PC-3 (cell line): ENCODE data around the gene TMEM127. TPM values are rescaled to one million over a fixed set of nuclear protein-coding genes. Genes with fewer than 3 reads are reported as not detected.

Source experiments
- ATAC-seq: fragments of 200-7000 bp; cut with Tn5 transposase; 2 replicates; pipeline ENCODE4 v1.9.1; 2020; ENCODE audit warnings: mild to moderate bottlenecking, moderate library complexity
- BruUV-seq: library from RNA; stranded (reverse); fragments of 400-500 nt; replicated peaks from 2 replicates; lab custom pipeline; 2021; lab: Mats Ljungman, UMichigan
- CTCF ChIA-PET: fragments of 300-600 bp; sonication (Branson Sonifier 250); formaldehyde crosslinking; loops from one replicate; lab custom pipeline; 2022; ENCODE audit warnings: antibody characterized with exemption; lab: Charles Lee
- POLR2A ChIA-PET: fragments of 300-600 bp; sonication (Branson Sonifier 250); formaldehyde crosslinking; loops from one replicate; lab custom pipeline; 2022; ENCODE audit warnings: antibody characterized with exemption; ENCODE audit not compliant: unreplicated experiment; lab: Charles Lee
- DNase-seq: peaks from one replicate; pipeline ENCODE4 v3.0.0-alpha.2; 2015
- H2AFZ ChIP-seq: fragments of 300-600 bp; sonication (generic); 2 replicates; pipeline ENCODE4 v1.6.0; 2016; ENCODE audit warnings: antibody characterized with exemption, low read length
- H3F3A ChIP-seq: fragments of 300-600 bp; sonication (generic); one replicate; pipeline ENCODE4 v1.6.0; 2017; ENCODE audit warnings: antibody characterized with exemption, low read length, control low read depth, mild to moderate bottlenecking; ENCODE audit not compliant: unreplicated experiment
- H3K27ac ChIP-seq: fragments of 300-600 bp; sonication (generic); 2 replicates; pipeline ENCODE4 v1.5.1; 2016; ENCODE audit warnings: mild to moderate bottlenecking, low read length
- H3K27me3 ChIP-seq: fragments of 300-600 bp; sonication (generic); 2 replicates; pipeline ENCODE4 v1.6.1; 2016; ENCODE audit warnings: low read length, mixed read lengths
- H3K36me3 ChIP-seq: fragments of 300-600 bp; sonication (generic); 2 replicates; pipeline ENCODE4 v1.6.1; 2016; ENCODE audit warnings: low read depth, mixed run types, low read length, mixed read lengths
- H3K4me1 ChIP-seq: fragments of 300-600 bp; sonication (generic); 2 replicates; pipeline ENCODE4 v1.5.1; 2016; ENCODE audit warnings: low read length; ENCODE audit not compliant: insufficient read depth
- H3K4me2 ChIP-seq: fragments of 300-600 bp; sonication (generic); 2 replicates; pipeline ENCODE4 v1.6.0; 2016; ENCODE audit warnings: low read length
- H3K4me3 ChIP-seq: fragments of 300-600 bp; sonication (generic); 2 replicates; pipeline ENCODE4 v1.5.1; 2016; ENCODE audit warnings: mild to moderate bottlenecking, low read length, mixed read lengths
- H3K79me2 ChIP-seq: fragments of 300-600 bp; sonication (generic); 2 replicates; pipeline ENCODE4 v1.6.1; 2017; ENCODE audit warnings: low read length, mixed read lengths
- H3K9ac ChIP-seq: fragments of 300-600 bp; sonication (generic); 2 replicates; pipeline ENCODE4 v1.6.0; 2016; ENCODE audit warnings: mild to moderate bottlenecking, low read length
- H3K9me2 ChIP-seq: fragments of 300-600 bp; sonication (generic); replicated peaks from 2 replicates; pipeline ENCODE4 v1.6.1; 2016; ENCODE audit warnings: mixed run types, low read length, mixed read lengths
- H3K9me3 ChIP-seq: fragments of 300-600 bp; sonication (generic); 2 replicates; pipeline ENCODE4 v1.6.1; 2016; ENCODE audit warnings: low read length, mixed read lengths
- H4K20me1 ChIP-seq: fragments of 300-600 bp; sonication (generic); 2 replicates; pipeline ENCODE4 v1.6.1; 2016; ENCODE audit warnings: low read length, mixed read lengths
- EZH2 ChIP-seq: fragments of 300-600 bp; sonication (generic); IDR thresholded peaks from one replicate; pipeline ENCODE4 v1.6.1; 2017; ENCODE audit warnings: antibody characterized with exemption, mild to moderate bottlenecking, low read length; ENCODE audit not compliant: unreplicated experiment
- EZH2phosphoT487 ChIP-seq: fragments of 300-600 bp; sonication (generic); IDR thresholded peaks from 2 replicates; pipeline ENCODE4 v1.6.1; 2018; ENCODE audit warnings: mild to moderate bottlenecking, antibody characterized with exemption, low read length, borderline replicate concordance
- intact Hi-C: fragments of 100-400 bp; cut with micrococcal nuclease; formaldehyde crosslinking; loops from 2 replicates; pipeline ENCODE4 v1.9.0; 2023
- total RNA-seq: library from RNA; depleted of rRNA; stranded (reverse); fragments of >200 nt; gene quantifications from 2 replicates; pipeline ENCODE4 v1.2.3, GENCODE V29; 2014
- TF ChIP-seq, protein P1 (sequence below): fragments of 300-600 bp; sonication (generic); conservative IDR thresholded peaks from 2 replicates; pipeline ENCODE4 v1.5.1; 2017; ENCODE audit warnings: antibody characterized with exemption, low read depth, mild to moderate bottlenecking, low read length

The TMEM127 gene
- total RNA-seq, 1 experiment from 2014 or later, result 31.9 TPM

- Histone ChIP-seq H3F3A (peaks cover 5% of the 10 kb centered on the region), H3K27ac (no peak overlapping the region), H4K20me1 (peaks cover 23% of the 10 kb centered on the region), H2AFZ (no peak overlapping the region), H3K9me2 (no peaks in the 10 kb centered on the region), H3K9ac (no peak overlapping the region), H3K4me3 (no peak overlapping the region), H3K27me3 (no peaks in the 10 kb centered on the region), H3K36me3 (peaks cover 12% of the 10 kb centered on the region), H3K4me1 (peaks cover 36% of the 10 kb centered on the region), H3K9me3 (no peaks in the 10 kb centered on the region), H3K79me2 (peaks cover 36% of the 10 kb centered on the region), H3K4me2 (no peak overlapping the region)
- POLR2A ChIA-PET, result no interaction called here
- ATAC-seq (no peak), DNase-seq (no peak)
- CTCF ChIA-PET, result no interaction called here
- no TSS peak for BruUV-seq
- TF ChIP-seq, protein P1, sequence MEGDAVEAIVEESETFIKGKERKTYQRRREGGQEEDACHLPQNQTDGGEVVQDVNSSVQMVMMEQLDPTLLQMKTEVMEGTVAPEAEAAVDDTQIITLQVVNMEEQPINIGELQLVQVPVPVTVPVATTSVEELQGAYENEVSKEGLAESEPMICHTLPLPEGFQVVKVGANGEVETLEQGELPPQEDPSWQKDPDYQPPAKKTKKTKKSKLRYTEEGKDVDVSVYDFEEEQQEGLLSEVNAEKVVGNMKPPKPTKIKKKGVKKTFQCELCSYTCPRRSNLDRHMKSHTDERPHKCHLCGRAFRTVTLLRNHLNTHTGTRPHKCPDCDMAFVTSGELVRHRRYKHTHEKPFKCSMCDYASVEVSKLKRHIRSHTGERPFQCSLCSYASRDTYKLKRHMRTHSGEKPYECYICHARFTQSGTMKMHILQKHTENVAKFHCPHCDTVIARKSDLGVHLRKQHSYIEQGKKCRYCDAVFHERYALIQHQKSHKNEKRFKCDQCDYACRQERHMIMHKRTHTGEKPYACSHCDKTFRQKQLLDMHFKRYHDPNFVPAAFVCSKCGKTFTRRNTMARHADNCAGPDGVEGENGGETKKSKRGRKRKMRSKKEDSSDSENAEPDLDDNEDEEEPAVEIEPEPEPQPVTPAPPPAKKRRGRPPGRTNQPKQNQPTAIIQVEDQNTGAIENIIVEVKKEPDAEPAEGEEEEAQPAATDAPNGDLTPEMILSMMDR, result no peak
- TF ChIP-seq EZH2phosphoT487 (no peak), EZH2 (no peak)
- intact Hi-C loops, result no loop called here
These were observed 9.1 kb downstream of the TMEM127 start for GRCh38 chr2:96256611-96257113.

DNA sequence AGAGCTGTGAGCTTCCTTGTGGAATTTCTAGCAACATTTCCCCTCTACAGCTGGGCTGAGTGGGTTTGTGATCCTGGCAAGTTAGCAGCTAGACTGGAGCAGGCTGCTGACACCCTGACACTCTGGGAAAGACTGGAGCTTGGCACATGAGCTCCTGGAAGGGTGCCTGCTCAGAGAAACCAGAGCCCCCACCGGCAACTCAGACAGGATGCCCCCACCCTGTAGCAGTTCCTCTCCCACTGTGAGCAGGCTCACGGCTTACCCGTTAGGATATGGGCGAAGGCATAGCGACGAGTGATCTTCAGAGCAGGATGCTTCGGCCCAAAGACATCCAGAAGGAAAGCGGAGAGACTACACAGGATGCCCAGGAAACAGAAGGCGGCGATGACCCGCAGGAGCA is 11.2 kb downstream of the TMEM127 start:
- intact Hi-C loops, result no loop called here
- CTCF ChIA-PET, result no interaction called here
- no peaks in the 10 kb centered on the region for H3K9me2 ChIP-seq

DNA sequence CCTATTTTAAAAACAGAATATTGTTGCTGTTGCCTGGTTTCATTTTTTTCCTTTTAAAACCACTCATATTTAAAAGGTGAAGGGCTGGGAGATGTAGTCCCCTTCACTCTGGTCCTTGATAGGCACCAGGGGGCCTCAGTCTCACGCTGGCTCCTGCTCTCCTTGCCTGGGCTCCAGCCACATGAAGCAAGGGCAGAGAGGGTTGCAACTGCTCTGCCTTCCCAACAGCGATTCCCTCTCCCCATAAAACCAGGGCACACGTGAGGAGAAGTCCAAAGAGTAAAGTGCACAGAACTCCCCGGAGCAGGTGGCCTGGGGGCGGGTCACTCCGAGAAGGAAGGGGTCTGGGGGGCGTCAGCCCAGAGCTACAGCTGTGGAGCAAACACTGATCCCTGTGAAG is 12.8 kb downstream of the TMEM127 start:
- Histone ChIP-seq H3K4me2 (no peak overlapping the region), H3K9me2 (no peaks in the 10 kb centered on the region), H3F3A (no peaks in the 10 kb centered on the region), H3K79me2 (peaks cover 9% of the 10 kb centered on the region), H3K27me3 (no peaks in the 10 kb centered on the region), H3K4me3 (no peak overlapping the region), H4K20me1 (no peaks in the 10 kb centered on the region), H3K36me3 (peaks cover 12% of the 10 kb centered on the region), H3K4me1 (peaks cover 9% of the 10 kb centered on the region), H3K9me3 (no peaks in the 10 kb centered on the region), H3K9ac (no peak overlapping the region), H2AFZ (no peak overlapping the region), H3K27ac (no peak overlapping the region)
- BruUV-seq, result no TSS peak
- no peak for TF ChIP-seq EZH2
- TF ChIP-seq, protein P1, result no peak
- no peak for TF ChIP-seq EZH2phosphoT487
- intact Hi-C loops, result no loop called here
- ChIA-PET POLR2A (no interaction called here), CTCF (no interaction called here)
- ATAC-seq (no peak), DNase-seq (no peak)

More for the DNA sequence above, 11.2 kb downstream of the TMEM127 start:
- BruUV-seq, result no TSS peak
- TF ChIP-seq EZH2phosphoT487 (no peak), EZH2 (no peak)
- TF ChIP-seq, protein P1, result no peak
- peaks cover 10% of the 10 kb centered on the region for H4K20me1 ChIP-seq
- H3K9ac ChIP-seq, result no peak overlapping the region
- POLR2A ChIA-PET, result no interaction called here
- peaks cover 24% of the 10 kb centered on the region for H3K79me2 ChIP-seq
- ATAC-seq (no peak), DNase-seq (no peak)
- no peaks in the 10 kb centered on the region for H3K27me3 ChIP-seq
- H3K4me3 ChIP-seq, result no peak overlapping the region
- H3K27ac ChIP-seq, result no peak overlapping the region
- H3K9me3 ChIP-seq, result no peaks in the 10 kb centered on the region
- H3F3A ChIP-seq, result no peaks in the 10 kb centered on the region
- peaks cover 15% of the 10 kb centered on the region for H3K4me1 ChIP-seq
- H3K36me3 ChIP-seq, result peaks cover 12% of the 10 kb centered on the region
- H3K4me2 ChIP-seq, result no peak overlapping the region
- H2AFZ ChIP-seq, result no peak overlapping the region
